Skin of body (tissue), 2 donors: ENCODE measurements around the gene CNNM1. TPM values are rescaled to one million over a fixed set of nuclear protein-coding genes. Genes with fewer than 3 reads are reported as not detected.

ENCODE experiments used
- DNase-seq: peaks from one replicate; lab custom pipeline; 2025; lab: John Stamatoyannopoulos, UW
- total RNA-seq: library from RNA; depleted of rRNA; stranded (reverse); fragments of >200 nt; gene quantifications from one replicate; pipeline ENCODE4 v1.2.3, GENCODE V29; 2014

Gene CNNM1
- total RNA-seq, result 0.20 TPM

GRCh38 chr10:99329304-99329553, at the start of gene CNNM1:
CNNM1 (plus strand) TSS chr10:99329356; CDS start chr10:99329388, 32 bp downstream.
- no peak for DNase-seq

- DNase-seq, result peak; percentile 94
These were observed 49.5 kb upstream of the CNNM1 start for GRCh38 chr10:99279626-99280111.

GRCh38 chr10:99280472-99280871, 48.7 kb upstream of the CNNM1 start:
- no peak for DNase-seq

- DNase-seq, result no peak
These were observed 43.3 kb upstream of the CNNM1 start for GRCh38 chr10:99285881-99286280.

- no peak for DNase-seq
These were observed 38.9 kb upstream of the CNNM1 start for GRCh38 chr10:99290306-99290705.

GRCh38 chr10:99292159-99292558, 37.0 kb upstream of the CNNM1 start:
- peak; percentile 87 for DNase-seq

GRCh38 chr10:99296605-99297004, 32.6 kb upstream of the CNNM1 start:
- DNase-seq, result no peak

- DNase-seq, result no peak
These were observed 32.1 kb upstream of the CNNM1 start for GRCh38 chr10:99297033-99297432.

GRCh38 chr10:99303899-99304861, 25.0 kb upstream of the CNNM1 start:
- no peak for DNase-seq

- DNase-seq, result no peak
These were observed 24.3 kb upstream of the CNNM1 start for GRCh38 chr10:99304862-99305229.

GRCh38 chr10:99312501-99312900, 16.7 kb upstream of the CNNM1 start:
- no peak for DNase-seq

GRCh38 chr10:99315853-99316252, 13.3 kb upstream of the CNNM1 start:
- DNase-seq, result no peak

GRCh38 chr10:99316374-99316773, 12.8 kb upstream of the CNNM1 start:
- DNase-seq, result no peak

- DNase-seq, result no peak
These were observed 11.1 kb upstream of the CNNM1 start for GRCh38 chr10:99318048-99318447.

GRCh38 chr10:99318475-99318874, 10.7 kb upstream of the CNNM1 start:
- DNase-seq, result no peak

- DNase-seq, result peak; percentile 28
These were observed 3.9 kb upstream of the CNNM1 start for GRCh38 chr10:99325281-99325680.

- no peak for DNase-seq
These were observed 2.3 kb upstream of the CNNM1 start for GRCh38 chr10:99326871-99327270.

GRCh38 chr10:99328579-99329303, 415 bp upstream of the CNNM1 start:
- no peak for DNase-seq

GRCh38 chr10:99329554-99330346, 594 bp downstream of the CNNM1 start:
- DNase-seq, result no peak

GRCh38 chr10:99330347-99330924, 1.3 kb downstream of the CNNM1 start:
- DNase-seq, result no peak

GRCh38 chr10:99331207-99331803, 2.1 kb downstream of the CNNM1 start:
- no peak for DNase-seq
